Nephron (organoid): ENCODE data around the gene MCOLN3.

Experiments used
- H3K27ac Mint-ChIP-seq, 3 experiments: 2 replicates each; pipeline ENCODE4 v1.8.0; 2020; ENCODE audit warnings: mixed read lengths in 3 of 3, mild to moderate bottlenecking in 2 of 3, moderate library complexity in 1 of 3
- H3K27me3 Mint-ChIP-seq: 2 replicates; pipeline ENCODE4 v1.8.0; 2021; ENCODE audit warnings: low read depth, mild to moderate bottlenecking, moderate library complexity, mixed read lengths
- H3K36me3 Mint-ChIP-seq: 2 replicates; pipeline ENCODE4 v1.8.0; 2020; ENCODE audit warnings: low read depth, mixed read lengths
- H3K4me1 Mint-ChIP-seq: 2 replicates; pipeline ENCODE4 v1.8.0; 2020; ENCODE audit warnings: mixed read lengths
- H3K4me3 Mint-ChIP-seq, 3 experiments: 2 replicates each; pipeline ENCODE4 v1.8.0; 2020; ENCODE audit warnings: mild to moderate bottlenecking in 3 of 3, mixed read lengths in 3 of 3, moderate library complexity in 2 of 3
- H3K9me3 Mint-ChIP-seq: 2 replicates; pipeline ENCODE4 v1.8.0; 2020; ENCODE audit warnings: mixed read lengths
- CTCF ChIP-seq, 3 experiments: fragments of 200-600 bp; sonication (generic); IDR thresholded peaks; one replicate each; pipeline ENCODE4 v1.5.0; 2021; ENCODE audit warnings: antibody characterized with exemption in 3 of 3; ENCODE audit not compliant: unreplicated experiment in 3 of 3

MCOLN3 gene

GRCh38 chr1:85048296-85049064 lies at the start of gene MCOLN3:
MCOLN3 (minus strand) TSS chr1:85048500; CDS start chr1:85045360, 3,140 bp downstream.
- no peaks in the 10 kb centered on the region for H3K9me3 Mint-ChIP-seq

GRCh38 chr1:85093644-85094043 lies 45.3 kb upstream of the MCOLN3 start:
- Mint-ChIP-seq H3K4me1 (no peaks in the 10 kb centered on the region), H3K27me3 (no peaks in the 10 kb centered on the region), H3K36me3 (peaks cover 2% of the 10 kb centered on the region), H3K27ac (no peak overlapping the region), H3K4me3 (no peak overlapping the region), H3K9me3 (no peaks in the 10 kb centered on the region)
- TF ChIP-seq CTCF (IDR thresholded peaks at IDR 0.05; ENCODE audit: unreplicated experiment in 3 of 3) = no peak

More at GRCh38 chr1:85048296-85049064, at the start of gene MCOLN3:
- no peak for TF ChIP-seq CTCF (IDR thresholded peaks at IDR 0.05; ENCODE audit: unreplicated experiment in 3 of 3)
- Mint-ChIP-seq H3K36me3 (no peaks in the 10 kb centered on the region), H3K4me1 (peaks cover 17% of the 10 kb centered on the region), H3K4me3 (peak within 1 kb of the TSS; percentile 82 to 90 (median 88)), H3K27ac (no peak within 1 kb of the TSS), H3K27me3 (peaks cover 73% of the 10 kb centered on the region)

GRCh38 chr1:85091671-85092280 lies 43.5 kb upstream of the MCOLN3 start:
- no peaks in the 10 kb centered on the region for H3K4me1 Mint-ChIP-seq
- H3K36me3 Mint-ChIP-seq = no peaks in the 10 kb centered on the region
- TF ChIP-seq CTCF (IDR thresholded peaks at IDR 0.05; ENCODE audit: unreplicated experiment in 3 of 3) = no peak
- H3K9me3 Mint-ChIP-seq = no peaks in the 10 kb centered on the region
- peak overlapping the region; percentile 45 to 64 (median 62) for H3K27ac Mint-ChIP-seq
- H3K4me3 Mint-ChIP-seq = peak overlapping the region in 2 of 3 experiments; percentile 20 to 45
- no peaks in the 10 kb centered on the region for H3K27me3 Mint-ChIP-seq

- no peak for TF ChIP-seq CTCF (IDR thresholded peaks at IDR 0.05; ENCODE audit: unreplicated experiment in 3 of 3)
- Mint-ChIP-seq H3K4me1 (no peaks in the 10 kb centered on the region), H3K4me3 (no peak overlapping the region), H3K27me3 (no peaks in the 10 kb centered on the region), H3K27ac (no peak overlapping the region), H3K36me3 (no peaks in the 10 kb centered on the region), H3K9me3 (no peaks in the 10 kb centered on the region)
Observed at GRCh38 chr1:85090225-85090624, 41.9 kb upstream of the MCOLN3 start.

- Mint-ChIP-seq H3K27me3 (no peaks in the 10 kb centered on the region), H3K9me3 (no peaks in the 10 kb centered on the region), H3K36me3 (no peaks in the 10 kb centered on the region), H3K27ac (no peak overlapping the region), H3K4me1 (no peaks in the 10 kb centered on the region), H3K4me3 (no peak overlapping the region)
- no peak for TF ChIP-seq CTCF (IDR thresholded peaks at IDR 0.05; ENCODE audit: unreplicated experiment in 3 of 3)
Observed at GRCh38 chr1:85089203-85089602, 40.9 kb upstream of the MCOLN3 start.
